H9 (cell line): ENCODE results near the gene CASP10. TPM values are rescaled to one million over a fixed set of nuclear protein-coding genes. Genes with fewer than 3 reads are reported as not detected.

ENCODE experiments used
- DNase-seq: peaks from one replicate; pipeline ENCODE4 v3.0.0-alpha.2; 2017
- H2AFZ ChIP-seq: one replicate; pipeline ENCODE4 v1.6.1; 2013; ENCODE audit warnings: mild to moderate bottlenecking, low read length, control low read depth, moderate library complexity
- H2AK5ac ChIP-seq: 2 replicates; pipeline ENCODE4 v1.6.1; 2013; ENCODE audit warnings: low read length, control low read depth, mixed read lengths; ENCODE audit not compliant: insufficient read length
- H2BK120ac ChIP-seq: one replicate; pipeline ENCODE4 v1.6.1; 2013; ENCODE audit warnings: low read depth, mild to moderate bottlenecking, low read length, control low read depth, inconsistent platforms; ENCODE audit not compliant: poor library complexity, severe bottlenecking
- H2BK12ac ChIP-seq: 2 replicates; pipeline ENCODE4 v1.6.1; 2013; ENCODE audit warnings: low read length, control low read depth, mixed read lengths, low read depth; ENCODE audit not compliant: insufficient read length
- H2BK15ac ChIP-seq: 2 replicates; pipeline ENCODE4 v1.6.1; 2013; ENCODE audit warnings: low read depth, low read length, control low read depth
- H2BK20ac ChIP-seq: one replicate; pipeline ENCODE4 v1.6.1; 2013; ENCODE audit warnings: low read depth, mild to moderate bottlenecking, low read length, control low read depth, inconsistent platforms; ENCODE audit not compliant: poor library complexity, severe bottlenecking
- H2BK5ac ChIP-seq: 2 replicates; pipeline ENCODE4 v1.6.1; 2013; ENCODE audit warnings: low read length, control low read depth, mixed read lengths; ENCODE audit not compliant: insufficient read length
- H3K14ac ChIP-seq: 2 replicates; pipeline ENCODE4 v1.6.1; 2013; ENCODE audit warnings: low read length, control low read depth; ENCODE audit not compliant: insufficient read depth
- H3K18ac ChIP-seq: 2 replicates; pipeline ENCODE4 v1.6.1; 2013; ENCODE audit warnings: low read depth, mild to moderate bottlenecking, mixed read lengths, low read length, control low read depth; ENCODE audit not compliant: insufficient read length
- H3K23ac ChIP-seq: 2 replicates; pipeline ENCODE4 v1.6.1; 2013; ENCODE audit warnings: low read length, control low read depth, mixed read lengths, low read depth; ENCODE audit not compliant: insufficient read length
- H3K23me2 ChIP-seq: 2 replicates; pipeline ENCODE4 v1.6.1; 2013; ENCODE audit warnings: low read depth, mild to moderate bottlenecking, mixed read lengths, low read length, control low read depth; ENCODE audit not compliant: insufficient read length, poor library complexity, severe bottlenecking
- H3K27ac ChIP-seq: 2 replicates; pipeline ENCODE4 v1.5.1; 2013; ENCODE audit warnings: low read length, control low read depth, mixed read lengths, low read depth; ENCODE audit not compliant: insufficient read length
- H3K27me3 ChIP-seq: 2 replicates; pipeline ENCODE4 v1.6.1; 2013; ENCODE audit warnings: low read length, control low read depth, inconsistent platforms; ENCODE audit not compliant: insufficient read depth
- H3K4ac ChIP-seq: 2 replicates; pipeline ENCODE4 v1.6.1; 2013; ENCODE audit warnings: low read depth, mild to moderate bottlenecking, control low read depth, inconsistent platforms, low read length, moderate library complexity
- H3K4me1 ChIP-seq: 2 replicates; pipeline ENCODE4 v1.6.1; 2013; ENCODE audit warnings: low read length, control low read depth, inconsistent platforms; ENCODE audit not compliant: insufficient read depth
- H3K4me2 ChIP-seq: 2 replicates; pipeline ENCODE4 v1.6.1; 2013; ENCODE audit warnings: low read length, control low read depth, mixed read lengths; ENCODE audit not compliant: insufficient read length, insufficient read depth
- H3K56ac ChIP-seq: 2 replicates; pipeline ENCODE4 v1.6.1; 2013; ENCODE audit warnings: low read depth, mild to moderate bottlenecking, mixed read lengths, low read length, control low read depth; ENCODE audit not compliant: insufficient read length
- H3K79me1 ChIP-seq: 2 replicates; pipeline ENCODE4 v1.6.1; 2013; ENCODE audit warnings: low read depth, mild to moderate bottlenecking, moderate library complexity, low read length, control low read depth, inconsistent platforms; ENCODE audit not compliant: insufficient read depth, poor library complexity, severe bottlenecking
- H3K79me2 ChIP-seq: 2 replicates; pipeline ENCODE4 v1.6.1; 2013; ENCODE audit warnings: low read length, control low read depth, inconsistent platforms; ENCODE audit not compliant: insufficient read depth
- H3K9ac ChIP-seq: 2 replicates; pipeline ENCODE4 v1.6.1; 2013; ENCODE audit warnings: low read length, control low read depth, mixed read lengths; ENCODE audit not compliant: insufficient read length; ENCODE audit errors: extremely low read depth
- H3K9me3 ChIP-seq: one replicate; pipeline ENCODE4 v1.6.1; 2013; ENCODE audit warnings: low read depth, low read length, inconsistent platforms; ENCODE audit not compliant: control insufficient read depth
- H3T11ph ChIP-seq: one replicate; pipeline ENCODE4 v1.6.1; 2013; ENCODE audit warnings: mild to moderate bottlenecking, low read length, control low read depth, inconsistent platforms
- H4K20me1 ChIP-seq: one replicate; pipeline ENCODE4 v1.6.1; 2013; ENCODE audit not compliant: control insufficient read depth, insufficient read length, insufficient read depth
- H4K5ac ChIP-seq: 2 replicates; pipeline ENCODE4 v1.6.1; 2013; ENCODE audit warnings: low read depth, mild to moderate bottlenecking, mixed read lengths, low read length, control low read depth; ENCODE audit not compliant: insufficient read length
- H4K8ac ChIP-seq: replicated peaks from 2 replicates; pipeline ENCODE4 v1.6.1; 2013; ENCODE audit warnings: low read length, control low read depth, mixed read lengths, low read depth; ENCODE audit not compliant: insufficient read length
- H4K91ac ChIP-seq: 2 replicates; pipeline ENCODE4 v1.6.1; 2013; ENCODE audit warnings: low read depth, mild to moderate bottlenecking, moderate library complexity, mixed read lengths, low read length, control low read depth; ENCODE audit not compliant: insufficient read length
- H3K27ac Mint-ChIP-seq, 3 experiments: 2 replicates in 2 of 3; 3 replicates in 1 of 3; pipeline ENCODE4 v1.8.0; 2020 to 2021; ENCODE audit warnings: mixed read lengths in 3 of 3, mild to moderate bottlenecking in 1 of 3, moderate library complexity in 1 of 3
- H3K27me3 Mint-ChIP-seq: 2 replicates; pipeline ENCODE4 v1.8.0; 2021; ENCODE audit warnings: low read depth, mild to moderate bottlenecking, moderate library complexity, mixed read lengths
- H3K36me3 Mint-ChIP-seq, 3 experiments: 2 replicates in 2 of 3; 3 replicates in 1 of 3; pipeline ENCODE4 v1.8.0; 2020 to 2021; ENCODE audit warnings: low read depth in 3 of 3, mixed read lengths in 3 of 3; ENCODE audit not compliant: insufficient read depth in 1 of 3
- H3K4me1 Mint-ChIP-seq, 2 experiments: 2 replicates each; pipeline ENCODE4 v1.8.0; 2020; ENCODE audit warnings: mixed read lengths in 2 of 2
- H3K4me3 Mint-ChIP-seq, 2 experiments: 2 replicates in 1 of 2; 3 replicates in 1 of 2; pipeline ENCODE4 v1.8.0; 2020 to 2021; ENCODE audit warnings: mild to moderate bottlenecking in 2 of 2, mixed read lengths in 2 of 2, moderate library complexity in 1 of 2
- H3K9me3 Mint-ChIP-seq, 2 experiments: 2 replicates in 1 of 2; 3 replicates in 1 of 2; pipeline ENCODE4 v1.8.0; 2020; ENCODE audit warnings: mild to moderate bottlenecking in 2 of 2, mixed read lengths in 2 of 2, moderate library complexity in 1 of 2
- CTCF ChIP-seq: fragments of 200-600 bp; sonication (generic); conservative IDR thresholded peaks from 3 replicates; pipeline ENCODE4 v1.8.0; 2021; ENCODE audit warnings: antibody characterized with exemption, mild to moderate bottlenecking
- whole genome bisulfite sequencing: extraction: QIAGEN DNeasy Blood & Tissue Kit; methylation state at CpG from one replicate; pipeline ENCODE4 v1.1.7; 2013; ENCODE audit warnings: missing lambda C conversion rate, low lambda C conversion rate, mixed read lengths; ENCODE audit not compliant: insufficient read length; ENCODE audit errors: extremely low coverage; 5-methylcytosine and 5-hydroxymethylcytosine counted together
- total RNA-seq: library from RNA; stranded (reverse); gene quantifications from 2 replicates; pipeline ENCODE4 v1.2.1, GENCODE V29; 2021

CASP10 gene
- total RNA-seq, 1 experiment from 2014 or later: 2.7 TPM

GRCh38 chr2:201260302-201260800 lies 77.4 kb downstream of the CASP10 start, which contains the start of gene CASP8:
TSS of gene CASP8 (plus strand) at chr2:201260536. CDS start at chr2:201266487, 5,951 bp downstream.
- Mint-ChIP-seq H3K27ac (peak within 1 kb of the TSS in 1 of 3 experiments; percentile 70; a peak in 2 of 7 replicates), H3K27me3 (no peaks in the 10 kb centered on the region; the same call in 1 of the 2 replicates), H3K4me1 (peaks cover 19 to 20% of the 10 kb centered on the region in 2 experiments), H3K4me3 (no peak within 1 kb of the TSS), H3K9me3 (no peaks in the 10 kb centered on the region), H3K36me3 (no peaks in the 10 kb centered on the region; a peak in 1 of 7 replicates)
- Histone ChIP-seq H3K18ac (no peak within 1 kb of the TSS), H3K4me1 (peaks cover 7% of the 10 kb centered on the region; the same call in 1 of the 2 replicates), H3K56ac (no peak within 1 kb of the TSS), H4K20me1 (no peaks in the 10 kb centered on the region), H3K27ac (no peak within 1 kb of the TSS), H3T11ph (no peak within 1 kb of the TSS), H3K14ac (no peak within 1 kb of the TSS), H4K5ac (no peak within 1 kb of the TSS), H2BK15ac (no peak within 1 kb of the TSS), H4K91ac (no peak within 1 kb of the TSS), H2BK20ac (no peak within 1 kb of the TSS), H3K79me2 (no peaks in the 10 kb centered on the region), H3K9me3 (no peaks in the 10 kb centered on the region), H3K4ac (no peak within 1 kb of the TSS), H3K79me1 (no peaks in the 10 kb centered on the region), H3K23me2 (no peaks in the 10 kb centered on the region), H3K4me2 (no peak within 1 kb of the TSS), H3K9ac (no peak within 1 kb of the TSS), H2AK5ac (no peak within 1 kb of the TSS), H4K8ac (no peak within 1 kb of the TSS), H2BK120ac (no peak within 1 kb of the TSS), H2BK5ac (no peak within 1 kb of the TSS), H3K27me3 (no peaks in the 10 kb centered on the region), H2AFZ (no peak within 1 kb of the TSS), H2BK12ac (no peak within 1 kb of the TSS), H3K23ac (no peak within 1 kb of the TSS)
- TF ChIP-seq CTCF: no peak
- DNase-seq: no peak
- no CpG with 5 or more reads among the region's 10 CpGs for WGBS
